Pancreas (tissue), 10 donors: ENCODE measurements around the gene HSPA4L. TPM values are rescaled to one million over a fixed set of nuclear protein-coding genes. Genes with fewer than 3 reads are reported as not detected.

ENCODE experiments used
- ATAC-seq, 4 donors: fragments of 200-7000 bp; cut with Tn5 transposase; one replicate each; pipeline versions ENCODE4 v1.8.0 to v1.9.1; 2020; ENCODE audit warnings: mild to moderate bottlenecking in 4 of 4, moderate library complexity in 4 of 4
- DNase-seq, 6 donors: peaks; one replicate each; pipeline ENCODE4 v3.0.0-alpha.2; 2020
- FAIRE-seq: peaks from 2 replicates; lab custom pipeline; 2012; peaks lifted over from hg19 to GRCh38; lab: Jason Lieb, UNC
- H3K27ac ChIP-seq, 4 donors: fragments of 200-600 bp; sonication (generic); 1 replicate in 3 of 4; 2 replicates in 1 of 4; pipeline versions ENCODE4 v1.5.0 to v1.8.0; 2020
- H3K27me3 ChIP-seq, 4 donors: fragments of 200-600 bp; one replicate each; pipeline ENCODE4 v1.8.0; 2021
- H3K36me3 ChIP-seq, 3 donors: fragments of 200-600 bp; sonication (generic) in 1 of 3; one replicate each; pipeline versions ENCODE4 v1.5.0 to v1.8.0; 2020 to 2021
- H3K4me1 ChIP-seq, 3 donors: fragments of 200-600 bp; one replicate each; pipeline ENCODE4 v1.8.0; 2021
- H3K4me3 ChIP-seq, 4 donors: fragments of 200-600 bp; sonication (generic) in 2 of 4; one replicate each; pipeline versions ENCODE4 v1.5.0 to v1.8.0; 2020 to 2021
- H3K9me3 ChIP-seq, 4 donors: fragments of 200-600 bp; one replicate each; pipeline ENCODE4 v1.8.0; 2021
- CTCF ChIP-seq, 4 donors: fragments of 200-600 bp; sonication (generic) in 3 of 4; IDR thresholded peaks; one replicate each; pipeline versions ENCODE4 v1.5.0 to v1.8.0; 2021; ENCODE audit warnings: antibody characterized with exemption in 4 of 4
- WGBS, 2 donors: extraction: QIAGEN DNeasy Blood & Tissue Kit; methylation state at CpG; one replicate each; pipeline ENCODE4 v1.1.7; 2013; 5-methylcytosine and 5-hydroxymethylcytosine counted together
- intact Hi-C, 3 donors: fragments of 100-400 bp; cut with DNase I; formaldehyde crosslinking; loops; one replicate each; pipeline versions ENCODE4 v1.11.1 to v1.14.2; 2022
- polyA plus RNA-seq, 2 donors: library from polyadenylated mRNA; stranded (reverse); fragments of 200-250 nt; gene quantifications; one replicate each; pipeline ENCODE4 v1.2.3, GENCODE V29; 2013
- total RNA-seq, 6 donors: library from RNA; stranded (reverse); fragmentation: NEBNext Ultra II Directional in 4 of 6; extraction: Animal tissue kit (Norgen Biotek cat#: 25700) in 4 of 6; gene quantifications; one replicate each; pipeline versions ENCODE4 v1.2.1 to v1.2.4, GENCODE V29; 2021 to 2023
- donor health status: healthy with polysubstance abuse.
- donor health status: DM: no; HTN: no; CAD: no; lungs with moderate emphysema.
- donor health status: DM: no; HTN: no; CAD: no.
- donor health status: control.
- donor health status: control.
- donor health status: Bipolar disorder and iron deficiency.
- donor health status: DM: yes; HTN: yes; CAD: no.
- donor health status: DM: no; HTN: no; CAD: no.
- donor health status: DM: no; HTN: no; CAD: no.
- donor health status: DM: yes; HTN: yes; CAD: no.

The HSPA4L gene
- total and polyA plus RNA-seq, 8 donors, result 1.2 to 7.1 (median 5.4) TPM

- H3K4me1 ChIP-seq, result no peaks in the 10 kb centered on the region
- H3K27me3 ChIP-seq, result no peaks in the 10 kb centered on the region
- H3K4me3 ChIP-seq, result no peak overlapping the region
- intact Hi-C loops, result no loop called here
- no peak for FAIRE-seq
- H3K9me3 ChIP-seq, result no peaks in the 10 kb centered on the region
- H3K27ac ChIP-seq, result no peak overlapping the region
- no peak for ATAC-seq
- no peak for DNase-seq
- 79 to 83% methylated on average over 3 of the region's 3 CpGs for WGBS, 2 donors
- H3K36me3 ChIP-seq, result no peaks in the 10 kb centered on the region
- TF ChIP-seq CTCF (IDR thresholded peaks at IDR 0.05), result no peak
Measured at GRCh38 chr4:127889903-127890302, 107.8 kb downstream of the HSPA4L start.

Other genes starting within 250 kb of the HSPA4L start
- 1 to 10 TPM; 1.7 to 8.1 (median 4.1) TPM for gene INTU, start 149.4 kb upstream of the HSPA4L start, total RNA-seq
- gene INTU, start 149.4 kb upstream of the HSPA4L start, polyA plus RNA-seq, result 1 to 10 TPM; 3.2 to 5.5 TPM
- gene SLC25A31, start 51.9 kb upstream of the HSPA4L start, total RNA-seq, result not detected
- under 1 TPM in 1 of 2 donors, not detected in 1; 0.07 TPM for gene SLC25A31, start 51.9 kb upstream of the HSPA4L start, polyA plus RNA-seq
- 1 to 10 TPM in 1 of 6 donors, under 1 TPM in 5; 0.14 to 1.7 (median 0.56) TPM for gene PLK4, start 98.6 kb downstream of the HSPA4L start, total RNA-seq
- gene PLK4, start 98.6 kb downstream of the HSPA4L start, polyA plus RNA-seq, result under 1 TPM; 0.47 to 0.72 TPM
- gene MFSD8, start 182.9 kb downstream of the HSPA4L start, total RNA-seq, result 10 to 100 TPM; 10.8 to 15.8 (median 13.1) TPM
- 10 to 100 TPM; 13.5 to 18.4 TPM for gene MFSD8, start 182.9 kb downstream of the HSPA4L start, polyA plus RNA-seq
- gene ABHD18, start 183.1 kb downstream of the HSPA4L start, total RNA-seq, result 1 to 10 TPM; 5.6 to 9.3 (median 8.8) TPM
- gene ABHD18, start 183.1 kb downstream of the HSPA4L start, polyA plus RNA-seq, result 1 to 10 TPM; 4.0 to 7.7 TPM